ENCODE results near the gene AKAP17A. TPM values are rescaled to one million over a fixed set of nuclear protein-coding genes. Genes with fewer than 3 reads are reported as not detected.

The AKAP17A gene
- polyA plus RNA-seq, 1 donor from 2014 or later, result 48.7 TPM

DNA sequence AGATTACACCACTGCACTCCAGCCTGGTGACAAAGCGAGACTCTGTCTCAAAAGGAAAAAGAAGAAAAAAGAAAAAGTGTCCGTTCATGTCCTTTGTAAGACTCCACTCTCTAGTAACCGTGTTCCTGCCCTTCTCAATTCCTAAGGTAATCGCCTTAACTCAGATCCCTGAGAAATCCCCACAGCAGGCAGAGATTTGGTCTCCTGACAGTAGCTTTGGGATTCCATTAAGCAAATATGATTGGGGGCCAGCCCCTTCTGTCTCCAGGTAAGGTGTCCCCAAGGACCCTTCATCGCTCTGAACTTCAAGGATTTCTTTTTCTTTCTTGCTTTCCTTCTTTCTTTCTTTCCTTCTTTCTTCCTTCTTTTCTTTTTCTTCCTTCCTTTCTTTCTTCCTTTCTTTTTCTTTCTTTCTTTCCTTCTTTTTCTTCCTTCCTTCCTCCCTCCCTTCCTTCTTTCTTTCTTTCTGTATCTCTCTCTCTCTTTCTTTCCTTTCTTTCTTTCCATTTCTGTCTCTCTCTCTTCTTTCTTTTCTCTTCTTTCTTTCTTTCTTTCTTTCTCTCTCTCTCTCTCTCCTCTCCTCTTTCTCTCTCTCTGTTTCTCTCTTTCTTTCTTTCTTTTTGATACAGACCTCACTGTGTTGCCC is 21.4 kb downstream of the AKAP17A start:
- TF ChIP-seq TAF1 (IDR thresholded peaks at IDR 0.05; ENCODE audit: low read depth) (no peak), MXI1 (conservative IDR thresholded peaks at IDR 0.05; ENCODE audit: poor library complexity, severe bottlenecking) (no peak), SMC3 (conservative IDR thresholded peaks at IDR 0.05; ENCODE audit: poor library complexity) (no peak), EP300 (conservative IDR thresholded peaks at IDR 0.05; ENCODE audit: poor library complexity, severe bottlenecking) (no peak), EZH2 (IDR thresholded peaks at IDR 0.05; ENCODE audit: borderline replicate concordance, insufficient read depth, low read length, poor library complexity, severe bottlenecking) (no peak), POLR2AphosphoS5 (IDR thresholded peaks at IDR 0.05) (no peak), RAD21 (conservative IDR thresholded peaks at IDR 0.05) (no peak)
- TF ChIP-seq, protein P1, sequence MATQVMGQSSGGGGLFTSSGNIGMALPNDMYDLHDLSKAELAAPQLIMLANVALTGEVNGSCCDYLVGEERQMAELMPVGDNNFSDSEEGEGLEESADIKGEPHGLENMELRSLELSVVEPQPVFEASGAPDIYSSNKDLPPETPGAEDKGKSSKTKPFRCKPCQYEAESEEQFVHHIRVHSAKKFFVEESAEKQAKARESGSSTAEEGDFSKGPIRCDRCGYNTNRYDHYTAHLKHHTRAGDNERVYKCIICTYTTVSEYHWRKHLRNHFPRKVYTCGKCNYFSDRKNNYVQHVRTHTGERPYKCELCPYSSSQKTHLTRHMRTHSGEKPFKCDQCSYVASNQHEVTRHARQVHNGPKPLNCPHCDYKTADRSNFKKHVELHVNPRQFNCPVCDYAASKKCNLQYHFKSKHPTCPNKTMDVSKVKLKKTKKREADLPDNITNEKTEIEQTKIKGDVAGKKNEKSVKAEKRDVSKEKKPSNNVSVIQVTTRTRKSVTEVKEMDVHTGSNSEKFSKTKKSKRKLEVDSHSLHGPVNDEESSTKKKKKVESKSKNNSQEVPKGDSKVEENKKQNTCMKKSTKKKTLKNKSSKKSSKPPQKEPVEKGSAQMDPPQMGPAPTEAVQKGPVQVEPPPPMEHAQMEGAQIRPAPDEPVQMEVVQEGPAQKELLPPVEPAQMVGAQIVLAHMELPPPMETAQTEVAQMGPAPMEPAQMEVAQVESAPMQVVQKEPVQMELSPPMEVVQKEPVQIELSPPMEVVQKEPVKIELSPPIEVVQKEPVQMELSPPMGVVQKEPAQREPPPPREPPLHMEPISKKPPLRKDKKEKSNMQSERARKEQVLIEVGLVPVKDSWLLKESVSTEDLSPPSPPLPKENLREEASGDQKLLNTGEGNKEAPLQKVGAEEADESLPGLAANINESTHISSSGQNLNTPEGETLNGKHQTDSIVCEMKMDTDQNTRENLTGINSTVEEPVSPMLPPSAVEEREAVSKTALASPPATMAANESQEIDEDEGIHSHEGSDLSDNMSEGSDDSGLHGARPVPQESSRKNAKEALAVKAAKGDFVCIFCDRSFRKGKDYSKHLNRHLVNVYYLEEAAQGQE (IDR thresholded peaks at IDR 0.05; ENCODE audit: borderline replicate concordance), result no peak
- TF ChIP-seq, protein P2, sequence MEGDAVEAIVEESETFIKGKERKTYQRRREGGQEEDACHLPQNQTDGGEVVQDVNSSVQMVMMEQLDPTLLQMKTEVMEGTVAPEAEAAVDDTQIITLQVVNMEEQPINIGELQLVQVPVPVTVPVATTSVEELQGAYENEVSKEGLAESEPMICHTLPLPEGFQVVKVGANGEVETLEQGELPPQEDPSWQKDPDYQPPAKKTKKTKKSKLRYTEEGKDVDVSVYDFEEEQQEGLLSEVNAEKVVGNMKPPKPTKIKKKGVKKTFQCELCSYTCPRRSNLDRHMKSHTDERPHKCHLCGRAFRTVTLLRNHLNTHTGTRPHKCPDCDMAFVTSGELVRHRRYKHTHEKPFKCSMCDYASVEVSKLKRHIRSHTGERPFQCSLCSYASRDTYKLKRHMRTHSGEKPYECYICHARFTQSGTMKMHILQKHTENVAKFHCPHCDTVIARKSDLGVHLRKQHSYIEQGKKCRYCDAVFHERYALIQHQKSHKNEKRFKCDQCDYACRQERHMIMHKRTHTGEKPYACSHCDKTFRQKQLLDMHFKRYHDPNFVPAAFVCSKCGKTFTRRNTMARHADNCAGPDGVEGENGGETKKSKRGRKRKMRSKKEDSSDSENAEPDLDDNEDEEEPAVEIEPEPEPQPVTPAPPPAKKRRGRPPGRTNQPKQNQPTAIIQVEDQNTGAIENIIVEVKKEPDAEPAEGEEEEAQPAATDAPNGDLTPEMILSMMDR (IDR thresholded peaks at IDR 0.05; ENCODE audit: poor library complexity, severe bottlenecking), result no peak
- Histone ChIP-seq H3K4me2 (ENCODE audit: low read length) (no peak overlapping the region), H3K9me2 (ENCODE audit: insufficient read depth, low read length) (no peaks in the 10 kb centered on the region), H3K9ac (ENCODE audit: low read length) (no peak overlapping the region), H3K4me3 (ENCODE audit: low read length) (no peak overlapping the region), H3K27ac (ENCODE audit: low read length) (no peak overlapping the region), H3K9me3 (ENCODE audit: low read length) (no peaks in the 10 kb centered on the region), H3K27me3 (ENCODE audit: insufficient read depth, low read depth, low read length) (no peaks in the 10 kb centered on the region), H3K79me2 (replicated peaks; ENCODE audit: insufficient read depth, low read length) (no peaks in the 10 kb centered on the region), H3F3A (ENCODE audit: insufficient read depth, low read length, poor library complexity, severe bottlenecking) (no peaks in the 10 kb centered on the region), H2AFZ (ENCODE audit: low read depth, low read length) (no peak overlapping the region), H4K20me1 (ENCODE audit: insufficient read depth) (no peaks in the 10 kb centered on the region), H3K36me3 (ENCODE audit: insufficient read depth, low read length) (no peaks in the 10 kb centered on the region)

DNA sequence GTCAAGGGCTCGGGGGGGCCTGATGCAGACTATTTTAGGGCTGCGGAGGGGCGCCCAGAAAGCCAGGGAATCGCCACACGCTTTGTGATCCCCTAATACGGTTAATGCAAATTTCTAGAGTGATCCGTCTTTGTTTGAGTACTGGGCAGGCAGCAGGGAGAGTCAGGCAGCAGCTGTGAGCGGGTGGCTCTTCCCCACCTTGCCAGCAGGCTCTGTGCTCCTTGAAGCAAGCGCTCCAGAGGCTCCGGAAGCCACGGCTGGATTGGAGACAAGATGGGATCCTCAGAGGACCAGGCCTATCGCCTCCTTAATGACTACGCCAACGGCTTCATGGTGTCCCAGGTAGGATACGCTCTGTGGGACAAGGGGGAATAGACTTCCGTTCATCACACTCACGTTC is 23.5 kb downstream of the AKAP17A start, which contains the start of gene ASMT:
ASMT (plus strand) TSS at position 133 of the 400 bp plus-strand sequence; CDS start at position 274, 141 bp downstream.
- H3K4me2 ChIP-seq (ENCODE audit: low read length), result no peak within 1 kb of the TSS
- no peak within 1 kb of the TSS for H3K9ac ChIP-seq (ENCODE audit: low read length)
- H3K4me3 ChIP-seq (ENCODE audit: low read length), result no peak within 1 kb of the TSS
- H3K36me3 ChIP-seq (ENCODE audit: insufficient read depth, low read length), result no peaks in the 10 kb centered on the region
- H3K9me2 ChIP-seq (ENCODE audit: insufficient read depth, low read length), result no peaks in the 10 kb centered on the region
- H3K9me3 ChIP-seq (ENCODE audit: low read length), result no peaks in the 10 kb centered on the region
- no peaks in the 10 kb centered on the region for H3K27me3 ChIP-seq (ENCODE audit: insufficient read depth, low read depth, low read length)
- H3K79me2 ChIP-seq (replicated peaks; ENCODE audit: insufficient read depth, low read length), result no peaks in the 10 kb centered on the region
- H3F3A ChIP-seq (ENCODE audit: insufficient read depth, low read length, poor library complexity, severe bottlenecking), result no peaks in the 10 kb centered on the region
- no peak within 1 kb of the TSS for H3K27ac ChIP-seq (ENCODE audit: low read length)
- TF ChIP-seq, protein P2 (IDR thresholded peaks at IDR 0.05; ENCODE audit: poor library complexity, severe bottlenecking), result no peak
- TF ChIP-seq RAD21 (conservative IDR thresholded peaks at IDR 0.05), result no peak
- TF ChIP-seq EZH2 (IDR thresholded peaks at IDR 0.05; ENCODE audit: borderline replicate concordance, insufficient read depth, low read length, poor library complexity, severe bottlenecking), result no peak
- no peak for TF ChIP-seq EP300 (conservative IDR thresholded peaks at IDR 0.05; ENCODE audit: poor library complexity, severe bottlenecking)
- TF ChIP-seq TAF1 (IDR thresholded peaks at IDR 0.05; ENCODE audit: low read depth), result no peak
- no peak for TF ChIP-seq POLR2AphosphoS5 (IDR thresholded peaks at IDR 0.05)
- TF ChIP-seq, protein P1 (IDR thresholded peaks at IDR 0.05; ENCODE audit: borderline replicate concordance), result no peak
- TF ChIP-seq MXI1 (conservative IDR thresholded peaks at IDR 0.05; ENCODE audit: poor library complexity, severe bottlenecking), result no peak
- no peaks in the 10 kb centered on the region for H4K20me1 ChIP-seq (ENCODE audit: insufficient read depth)
- no peak within 1 kb of the TSS for H2AFZ ChIP-seq (ENCODE audit: low read depth, low read length)

Data from neural cell (in vitro differentiated cells).